Epithelial cell of umbilical artery (primary cell): Measurements from ENCODE around the gene DENND2D. TPM values are rescaled to one million over a fixed set of nuclear protein-coding genes. Genes with fewer than 3 reads are reported as not detected.

Source experiments
- total RNA-seq: library from RNA; depleted of rRNA; stranded (reverse); fragments of >200 nt; gene quantifications from 2 replicates; pipeline ENCODE4 v1.2.3, GENCODE V29; 2014

The DENND2D gene
- total RNA-seq: 0.97 and 2.3 TPM in 2 replicates

GRCh38 chr1:111199881-111200801 is at the start of gene DENND2D:
Gene DENND2D (minus strand): TSS chr1:111200646. CDS start chr1:111200459, 187 bp downstream.

GRCh38 chr1:111227434-111227833 is 27.0 kb upstream of the DENND2D start, which contains the start of gene CHI3L2:
Gene CHI3L2 (plus strand): TSS chr1:111227713. CDS start chr1:111227730, 17 bp downstream.

GRCh38 chr1:111139956-111140679 is 60.3 kb downstream of the DENND2D start, which contains the start of the genes CEPT1 and DRAM2:
Gene CEPT1 (plus strand): TSS chr1:111140223. CDS start chr1:111147715, 7,492 bp downstream.
Gene DRAM2 (minus strand): TSS chr1:111140093. CDS start chr1:111131554, 8,539 bp downstream.

Other genes starting within 250 kb of the DENND2D start
- gene LRIF1, start 236.7 kb downstream of the DENND2D start, total RNA-seq: 13.3 and 14.3 TPM in 2 replicates
- gene DRAM2, start 60.6 kb downstream of the DENND2D start, total RNA-seq: 62.9 and 67.2 TPM in 2 replicates
- gene CEPT1, start 60.4 kb downstream of the DENND2D start, total RNA-seq: 42.2 and 61.4 TPM in 2 replicates
- not detected in 2 replicates for gene CHI3L2, start 27.1 kb upstream of the DENND2D start, total RNA-seq
- not detected in 2 replicates for gene CHIA, start 90.2 kb upstream of the DENND2D start, total RNA-seq
- gene OVGP1, start 227.1 kb upstream of the DENND2D start, total RNA-seq: 0.32 and 0.61 TPM in 2 replicates
- 67.6 and 70.8 TPM in 2 replicates for gene WDR77, start 248.6 kb upstream of the DENND2D start, total RNA-seq
- gene ATP5PB, start 248.8 kb upstream of the DENND2D start, total RNA-seq: 328 and 337 TPM in 2 replicates